ENCODE measurements around the gene LDLRAD4.

GRCh38 chr18:13514558-13514957 is 296.0 kb downstream of the LDLRAD4 start:
- TF ChIP-seq CTCF (IDR thresholded peaks at IDR 0.05): no peak
- TF ChIP-seq POLR2A (IDR thresholded peaks at IDR 0.05): no peak
